B cell (primary cell): ENCODE data around the gene UBE2U. TPM values are rescaled to one million over a fixed set of nuclear protein-coding genes. Genes with fewer than 3 reads are reported as not detected.
"Not testable (repeated sequence)": the region's sequence is repeated elsewhere in the genome, so short reads cannot be mapped to it uniquely, and the experiment has no call there.

Experiments
- ATAC-seq: fragments of 200-7000 bp; cut with Tn5 transposase; one replicate; pipeline ENCODE4 v1.10.0; 2021; ENCODE audit warnings: low read depth, mild to moderate bottlenecking, moderate number of reproducible peaks, moderate library complexity
- CTCF ChIA-PET: fragments of 350-600 bp; sonication (Branson Sonifier 250); formaldehyde crosslinking; loops from one replicate; lab custom pipeline; 2021; ENCODE audit warnings: antibody characterized with exemption, inconsistent platforms; lab: Charles Lee
- POLR2A ChIA-PET: fragments of 350-600 bp; sonication (Branson Sonifier 250); formaldehyde crosslinking; loops from one replicate; lab custom pipeline; 2021; ENCODE audit warnings: antibody characterized with exemption; lab: Charles Lee
- DNase-seq: peaks from one replicate; pipeline ENCODE4 v3.0.0; 2013
- H2AFZ ChIP-seq: 2 replicates; pipeline ENCODE4 v1.6.1; 2012; ENCODE audit warnings: mild to moderate bottlenecking, low read depth, low read length; ENCODE audit not compliant: insufficient read depth, poor library complexity, severe bottlenecking
- H3K27ac ChIP-seq, 2 donors: 1 replicate in 1 of 2; 2 replicates in 1 of 2; pipeline ENCODE4 v1.5.1; 2012 to 2013; ENCODE audit warnings: low read length in 2 of 2, mild to moderate bottlenecking in 2 of 2, moderate library complexity in 1 of 2
- H3K27me3 ChIP-seq, 4 experiments: fragments of 200-600 bp in 1 of 4; sonication (generic) in 1 of 4; replicated peaks in 1 of 4; 1 replicate in 2 of 4; 2 replicates in 2 of 4; pipeline versions ENCODE4 v1.6.1 to v1.7.0; 2013 to 2016; ENCODE audit warnings: low read length in 3 of 4, mild to moderate bottlenecking in 2 of 4, mixed read lengths in 1 of 4, moderate library complexity in 1 of 4; ENCODE audit not compliant: insufficient read depth in 4 of 4, control insufficient read depth in 3 of 4; ENCODE audit errors: control extremely low read depth in 1 of 4
- H3K36me3 ChIP-seq, 2 experiments: replicated peaks in 1 of 2; 1 replicate in 1 of 2; 2 replicates in 1 of 2; pipeline versions ENCODE4 v1.6.1 to v1.7.1; 2013; ENCODE audit warnings: low read length in 1 of 2; ENCODE audit not compliant: insufficient read depth in 2 of 2, control insufficient read depth in 1 of 2; ENCODE audit errors: control extremely low read depth in 1 of 2, extremely low read depth in 1 of 2
- H3K4me1 ChIP-seq, 2 donors: fragments of 200-600 bp in 1 of 2; sonication (generic) in 1 of 2; 1 replicate in 1 of 2; 2 replicates in 1 of 2; pipeline versions ENCODE4 v1.5.1 to v1.6.1; 2013 to 2017; ENCODE audit warnings: low read length in 2 of 2; ENCODE audit not compliant: control insufficient read depth in 2 of 2, insufficient read depth in 2 of 2
- H3K4me2 ChIP-seq: replicated peaks from 2 replicates; pipeline ENCODE3; 2012; ENCODE audit warnings: mild to moderate bottlenecking, low read depth, low read length; ENCODE audit not compliant: poor library complexity, severe bottlenecking
- H3K4me3 ChIP-seq, 5 experiments: fragments of 200-600 bp in 1 of 5; sonication (generic) in 1 of 5; 1 replicate in 3 of 5; 2 replicates in 2 of 5; pipeline versions ENCODE4 v1.5.1 to v1.7.0; 2011 to 2016; ENCODE audit warnings: low read length in 4 of 5, mild to moderate bottlenecking in 4 of 5, low read depth in 2 of 5, control low read depth in 1 of 5, moderate library complexity in 1 of 5; ENCODE audit not compliant: insufficient read depth in 1 of 5; ENCODE audit errors: control extremely low read depth in 1 of 5, extremely low read depth in 1 of 5
- H3K79me2 ChIP-seq: fragments of 200-600 bp; sonication (generic); one replicate; pipeline ENCODE4 v1.6.0; 2016; ENCODE audit warnings: low read length; ENCODE audit not compliant: control insufficient read depth, insufficient read depth
- H3K9ac ChIP-seq: fragments of 200-600 bp; sonication (generic); 2 replicates; pipeline ENCODE4 v1.6.1; 2017; ENCODE audit warnings: mild to moderate bottlenecking, low read length, moderate library complexity
- H3K9me3 ChIP-seq, 3 donors: one replicate each; pipeline versions ENCODE4 v1.6.1 to v1.7.1; 2013; ENCODE audit warnings: low read length in 2 of 3; ENCODE audit not compliant: control insufficient read depth in 2 of 3, insufficient read depth in 1 of 3; ENCODE audit errors: control extremely low read depth in 1 of 3
- H4K20me1 ChIP-seq: 2 replicates; pipeline ENCODE4 v1.6.0; 2012; ENCODE audit warnings: mild to moderate bottlenecking, low read length; ENCODE audit not compliant: insufficient read depth, control insufficient read depth, poor library complexity, severe bottlenecking
- H3K27ac Mint-ChIP-seq: one replicate; pipeline ENCODE4 v1.8.0; 2021; ENCODE audit warnings: mixed read lengths
- H3K27me3 Mint-ChIP-seq: one replicate; pipeline ENCODE4 v1.8.0; 2021; ENCODE audit warnings: mixed read lengths
- H3K4me1 Mint-ChIP-seq: one replicate; pipeline ENCODE4 v1.8.0; 2021; ENCODE audit warnings: mixed read lengths
- H3K4me3 Mint-ChIP-seq: one replicate; pipeline ENCODE4 v1.8.0; 2021; ENCODE audit warnings: mixed read lengths
- H3K9me3 Mint-ChIP-seq: one replicate; pipeline ENCODE4 v1.8.0; 2022; ENCODE audit warnings: mixed read lengths; ENCODE audit not compliant: insufficient read depth
- CTCF ChIP-seq: fragments of 200-600 bp; IDR thresholded peaks from one replicate; pipeline ENCODE4 v1.8.0; 2022; ENCODE audit warnings: antibody characterized with exemption, mild to moderate bottlenecking
- EZH2 ChIP-seq: IDR thresholded peaks from 2 replicates; pipeline ENCODE4 v1.6.1; 2012; ENCODE audit warnings: borderline replicate concordance, low read depth, mild to moderate bottlenecking, moderate library complexity, low read length; ENCODE audit not compliant: insufficient read depth, poor library complexity, severe bottlenecking
- WGBS: methylation state at CpG from one replicate; pipeline ENCODE4 v1.1.5; 2013; ENCODE audit warnings: missing lambda C conversion rate; ENCODE audit not compliant: insufficient coverage; 5-methylcytosine and 5-hydroxymethylcytosine counted together
- intact Hi-C: fragments of 100-400 bp; cut with micrococcal nuclease; formaldehyde crosslinking; loops from one replicate; pipeline ENCODE4 v1.10.0; 2022
- polyA plus RNA-seq: library from polyadenylated mRNA; depleted of rRNA; stranded (reverse); fragments of >200 nt; gene quantifications from 2 replicates; pipeline ENCODE4 v1.2.3, GENCODE V29; 2012
- total RNA-seq, 2 donors: library from RNA; stranded (reverse); fragments of 120-200 nt in 1 of 2; gene quantifications; 1 replicate in 1 of 2; 2 replicates in 1 of 2; pipeline versions ENCODE4 v1.2.3 to v1.2.4, GENCODE V29; 2013 to 2022

UBE2U gene
- total and polyA plus RNA-seq, 2 donors (not counting 1 experiment from before 2014, with no cell fraction given): not detected

GRCh38 chr1:64248065-64248464, 44.6 kb downstream of the UBE2U start:
- TF ChIP-seq CTCF (no peak), EZH2 (no peak)
- WGBS: 100% methylated on average over 2 of the region's 5 CpGs
- peaks cover 0 to 14% (median 3%) of the 10 kb centered on the region in 4 experiments for H3K27me3 ChIP-seq
- no peaks in the 10 kb centered on the region for H4K20me1 ChIP-seq
- no peak overlapping the region for H3K27ac ChIP-seq
- no peak overlapping the region for H3K4me2 ChIP-seq
- H3K9ac ChIP-seq: no peak overlapping the region
- no peaks in the 10 kb centered on the region for H3K79me2 ChIP-seq
- intact Hi-C loops: loop anchor here (10.0 kb wide), 2 partner anchors 113 to 1403 kb away; no protein-coding TSS in a partner anchor
- POLR2A ChIA-PET: no interaction called here
- Mint-ChIP-seq H3K27me3 (peaks cover 33% of the 10 kb centered on the region), H3K4me3 (no peak overlapping the region), H3K4me1 (peaks cover 11% of the 10 kb centered on the region), H3K27ac (no peak overlapping the region), H3K9me3 (no peaks in the 10 kb centered on the region)
- no peak for ATAC-seq
- H3K36me3 ChIP-seq: no peaks in the 10 kb centered on the region
- peaks cover 9 to 13% of the 10 kb centered on the region in 2 donors for H3K4me1 ChIP-seq
- H3K9me3 ChIP-seq: peaks cover 0 to 6% (median 0%) of the 10 kb centered on the region in 3 donors
- no peak overlapping the region for H3K4me3 ChIP-seq
- no peak overlapping the region for H2AFZ ChIP-seq
- no peak for DNase-seq
- CTCF ChIA-PET: interaction anchor here (0.7 to 6.1 kb wide), 9 partner anchors 9 to 777 kb away, joined by 3 to 68 read pairs (median 5); no protein-coding TSS in a partner anchor

- peaks cover 44% of the 10 kb centered on the region for H3K27me3 Mint-ChIP-seq
- H3K27me3 ChIP-seq: peaks cover 0 to 13% (median 2%) of the 10 kb centered on the region in 4 experiments
- H3K4me2 ChIP-seq, CTCF ChIA-PET, H3K36me3 ChIP-seq, H3K9me3 Mint-ChIP-seq, ATAC-seq, H3K4me1 Mint-ChIP-seq, H3K9me3 ChIP-seq, H3K4me3 Mint-ChIP-seq, intact Hi-C loops, H3K27ac Mint-ChIP-seq, H3K9ac ChIP-seq, H3K4me3 ChIP-seq, DNase-seq, H4K20me1 ChIP-seq, POLR2A ChIA-PET, H3K4me1 ChIP-seq, H3K27ac ChIP-seq, H3K79me2 ChIP-seq, H2AFZ ChIP-seq: not testable (repeated sequence)
- WGBS: 100% methylated on average over 1 of the region's 2 CpGs
Measured at GRCh38 chr1:64250472-64250871, 47.0 kb downstream of the UBE2U start.
